Mesothelial cell of epicardium (in vitro differentiated cells): ENCODE measurements around the gene SGCD. TPM values are rescaled to one million over a fixed set of nuclear protein-coding genes. Genes with fewer than 3 reads are reported as not detected.

Experiments
- DNase-seq, 2 experiments: peaks; one replicate each; pipeline ENCODE4 v3.0.0; 2021; ENCODE audit warnings: low spot score in 2 of 2; ENCODE audit not compliant: unreplicated experiment in 2 of 2
- H3K27ac Mint-ChIP-seq: 2 replicates; pipeline ENCODE4 v1.8.0; 2021; ENCODE audit warnings: mixed read lengths
- H3K27me3 Mint-ChIP-seq: 2 replicates; pipeline ENCODE4 v1.8.0; 2021; ENCODE audit warnings: low read depth, mixed read lengths
- H3K36me3 Mint-ChIP-seq: 2 replicates; pipeline ENCODE4 v1.8.0; 2021; ENCODE audit warnings: mixed read lengths
- H3K4me1 Mint-ChIP-seq: 2 replicates; pipeline ENCODE4 v1.8.0; 2021; ENCODE audit warnings: mixed read lengths
- H3K4me3 Mint-ChIP-seq: 2 replicates; pipeline ENCODE4 v1.8.0; 2021; ENCODE audit warnings: mild to moderate bottlenecking, moderate library complexity, mixed read lengths
- H3K9me3 Mint-ChIP-seq: 2 replicates; pipeline ENCODE4 v1.8.0; 2021; ENCODE audit warnings: mixed read lengths
- CTCF ChIP-seq: fragments of 200-600 bp; sonication (generic); IDR thresholded peaks from one replicate; pipeline ENCODE4 v1.5.0; 2021; ENCODE audit warnings: antibody characterized with exemption; ENCODE audit not compliant: unreplicated experiment
- total RNA-seq: library from RNA; stranded (reverse); gene quantifications from 3 replicates; pipeline ENCODE4 v1.2.1, GENCODE V29; 2021

SGCD gene
- total RNA-seq, 1 donor from 2014 or later = 4.9 TPM

GRCh38 chr5:156435101-156435500, 108.1 kb downstream of the SGCD start:
- peaks cover 8% of the 10 kb centered on the region for H3K9me3 Mint-ChIP-seq

GRCh38 chr5:156438076-156438475, 111.1 kb downstream of the SGCD start:
- DNase-seq = no peak
- Mint-ChIP-seq H3K27me3 (peaks cover 24% of the 10 kb centered on the region), H3K4me3 (no peak overlapping the region), H3K27ac (no peak overlapping the region), H3K36me3 (no peaks in the 10 kb centered on the region), H3K9me3 (peaks cover 3% of the 10 kb centered on the region), H3K4me1 (no peaks in the 10 kb centered on the region)
- TF ChIP-seq CTCF = no peak

More at GRCh38 chr5:156435101-156435500, 108.1 kb downstream of the SGCD start:
- Mint-ChIP-seq H3K27ac (no peak overlapping the region), H3K4me3 (no peak overlapping the region), H3K4me1 (no peaks in the 10 kb centered on the region), H3K36me3 (peaks cover 2% of the 10 kb centered on the region), H3K27me3 (peaks cover 25% of the 10 kb centered on the region)
- no peak for TF ChIP-seq CTCF
- DNase-seq = no peak

GRCh38 chr5:156444753-156445291, 117.9 kb downstream of the SGCD start:
- DNase-seq = no peak
- H3K4me1 Mint-ChIP-seq = peaks cover 37% of the 10 kb centered on the region
- peaks cover 5% of the 10 kb centered on the region for H3K27me3 Mint-ChIP-seq
- no peak for TF ChIP-seq CTCF
- no peak overlapping the region for H3K27ac Mint-ChIP-seq
- H3K4me3 Mint-ChIP-seq = no peak overlapping the region
- H3K36me3 Mint-ChIP-seq = no peaks in the 10 kb centered on the region
- H3K9me3 Mint-ChIP-seq = peaks cover 3% of the 10 kb centered on the region

GRCh38 chr5:156446526-156446925, 119.6 kb downstream of the SGCD start:
- Mint-ChIP-seq H3K4me3 (no peak overlapping the region), H3K4me1 (peaks cover 37% of the 10 kb centered on the region), H3K9me3 (no peaks in the 10 kb centered on the region), H3K27ac (peak overlapping the region; percentile 13), H3K36me3 (no peaks in the 10 kb centered on the region), H3K27me3 (peaks cover 3% of the 10 kb centered on the region)
- TF ChIP-seq CTCF = no peak
- no peak for DNase-seq

GRCh38 chr5:156450778-156451177, 123.8 kb downstream of the SGCD start:
- no peak overlapping the region for H3K4me3 Mint-ChIP-seq
- H3K36me3 Mint-ChIP-seq = no peaks in the 10 kb centered on the region
- H3K4me1 Mint-ChIP-seq = peaks cover 14% of the 10 kb centered on the region
- no peak overlapping the region for H3K27ac Mint-ChIP-seq
- no peak for DNase-seq
- H3K9me3 Mint-ChIP-seq = no peaks in the 10 kb centered on the region
- H3K27me3 Mint-ChIP-seq = peaks cover 6% of the 10 kb centered on the region
- no peak for TF ChIP-seq CTCF

GRCh38 chr5:156451505-156451904, 124.5 kb downstream of the SGCD start:
- H3K4me3 Mint-ChIP-seq = no peak overlapping the region
- no peaks in the 10 kb centered on the region for H3K36me3 Mint-ChIP-seq
- H3K27me3 Mint-ChIP-seq = peaks cover 6% of the 10 kb centered on the region
- no peaks in the 10 kb centered on the region for H3K9me3 Mint-ChIP-seq
- H3K4me1 Mint-ChIP-seq = peaks cover 6% of the 10 kb centered on the region
- no peak overlapping the region for H3K27ac Mint-ChIP-seq
- TF ChIP-seq CTCF = no peak
- DNase-seq = no peak
